Mucosa of stomach (tissue), 1 donor: ENCODE measurements around the gene SEMA3F.

Experiments
- H3K27me3 ChIP-seq: one replicate; pipeline ENCODE4 v1.7.0; 2013; ENCODE audit warnings: mild to moderate bottlenecking, low read length; ENCODE audit not compliant: control insufficient read depth, insufficient read depth
- H3K36me3 ChIP-seq: one replicate; pipeline ENCODE4 v1.7.0; 2013; ENCODE audit warnings: low read length; ENCODE audit not compliant: control insufficient read depth, insufficient read depth
- H3K4me1 ChIP-seq: one replicate; pipeline ENCODE4 v1.7.0; 2013; ENCODE audit warnings: mild to moderate bottlenecking, low read length; ENCODE audit not compliant: control insufficient read depth, insufficient read depth
- H3K4me3 ChIP-seq: one replicate; pipeline ENCODE4 v1.7.0; 2013; ENCODE audit warnings: low read length
- H3K9ac ChIP-seq: one replicate; pipeline ENCODE4 v1.7.0; 2013; ENCODE audit warnings: mild to moderate bottlenecking, low read length, moderate library complexity
- H3K9me3 ChIP-seq: one replicate; pipeline ENCODE4 v1.7.0; 2013; ENCODE audit warnings: mild to moderate bottlenecking, low read length, moderate library complexity; ENCODE audit not compliant: control insufficient read depth
- donor health status: Pancreatic carcinoma.

Gene SEMA3F

DNA sequence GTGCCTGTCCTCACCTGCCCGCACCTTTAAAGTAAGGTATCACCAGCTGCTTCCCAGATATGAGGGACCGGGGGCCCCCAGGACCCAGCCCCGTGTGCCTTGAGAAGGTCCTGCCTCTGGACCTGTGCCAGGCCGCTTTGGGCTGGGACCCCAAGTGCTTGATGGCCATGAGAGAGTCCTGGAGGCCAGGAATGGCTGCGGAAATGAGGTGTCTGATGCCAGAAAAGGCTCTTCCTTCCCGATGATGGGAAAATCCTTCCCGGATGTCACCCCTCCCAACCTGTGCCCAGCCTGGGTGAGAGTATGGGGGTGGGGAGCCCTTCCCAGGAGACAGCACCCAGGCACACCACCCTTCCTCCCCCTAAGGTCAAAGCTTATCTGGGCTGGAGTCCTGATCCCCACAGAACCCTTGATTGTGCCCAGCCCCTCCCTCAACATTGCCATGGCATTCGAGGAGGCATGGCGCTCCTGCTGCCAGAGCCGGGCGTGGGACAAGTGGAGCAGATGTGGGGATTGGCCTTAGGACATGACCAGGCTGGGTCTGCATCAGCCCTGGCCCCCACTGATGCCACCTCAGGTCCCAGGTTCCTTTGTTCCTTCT is 14.2 kb downstream of the SEMA3F start:
- H3K4me3 ChIP-seq = no peak overlapping the region
- H3K9ac ChIP-seq = no peak overlapping the region
- peaks cover 98% of the 10 kb centered on the region for H3K4me1 ChIP-seq
- no peaks in the 10 kb centered on the region for H3K36me3 ChIP-seq
- no peaks in the 10 kb centered on the region for H3K9me3 ChIP-seq
- no peaks in the 10 kb centered on the region for H3K27me3 ChIP-seq

DNA sequence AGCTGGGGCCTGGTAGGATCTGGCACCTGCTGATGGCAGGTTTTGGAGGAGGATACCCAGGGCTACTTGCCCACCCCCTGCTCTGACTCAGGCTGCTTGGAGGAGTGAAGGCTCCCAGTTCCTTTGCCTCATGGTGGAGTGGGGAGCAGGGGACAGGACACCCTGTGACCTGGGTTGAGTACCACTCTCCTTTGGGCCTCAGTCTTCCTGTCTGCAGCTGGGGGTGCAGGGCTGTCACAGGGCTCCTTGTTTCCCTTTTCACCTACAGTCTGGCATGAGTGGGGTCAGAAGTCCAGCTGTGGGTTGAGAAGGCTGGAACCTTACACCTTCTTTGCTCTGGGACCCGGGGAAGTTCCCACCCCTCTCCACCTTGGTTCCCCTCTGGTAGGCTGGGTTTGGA is 14.7 kb downstream of the SEMA3F start:
- Histone ChIP-seq H3K9ac (no peak overlapping the region), H3K4me3 (no peak overlapping the region), H3K9me3 (no peaks in the 10 kb centered on the region), H3K36me3 (no peaks in the 10 kb centered on the region), H3K4me1 (peaks cover 93% of the 10 kb centered on the region), H3K27me3 (no peaks in the 10 kb centered on the region)

GRCh38 chr3:50170689-50171088 is 15.6 kb downstream of the SEMA3F start:
- Histone ChIP-seq H3K4me3 (no peak overlapping the region), H3K27me3 (no peaks in the 10 kb centered on the region), H3K9me3 (no peaks in the 10 kb centered on the region), H3K9ac (peak overlapping the region; percentile 34), H3K36me3 (no peaks in the 10 kb centered on the region), H3K4me1 (peaks cover 89% of the 10 kb centered on the region)

- Histone ChIP-seq H3K27me3 (no peaks in the 10 kb centered on the region), H3K4me3 (no peak overlapping the region), H3K4me1 (peaks cover 79% of the 10 kb centered on the region), H3K9ac (peak overlapping the region; percentile 34), H3K36me3 (peaks cover 9% of the 10 kb centered on the region), H3K9me3 (no peaks in the 10 kb centered on the region)
Measured at GRCh38 chr3:50171540-50172301, 16.6 kb downstream of the SEMA3F start.

DNA sequence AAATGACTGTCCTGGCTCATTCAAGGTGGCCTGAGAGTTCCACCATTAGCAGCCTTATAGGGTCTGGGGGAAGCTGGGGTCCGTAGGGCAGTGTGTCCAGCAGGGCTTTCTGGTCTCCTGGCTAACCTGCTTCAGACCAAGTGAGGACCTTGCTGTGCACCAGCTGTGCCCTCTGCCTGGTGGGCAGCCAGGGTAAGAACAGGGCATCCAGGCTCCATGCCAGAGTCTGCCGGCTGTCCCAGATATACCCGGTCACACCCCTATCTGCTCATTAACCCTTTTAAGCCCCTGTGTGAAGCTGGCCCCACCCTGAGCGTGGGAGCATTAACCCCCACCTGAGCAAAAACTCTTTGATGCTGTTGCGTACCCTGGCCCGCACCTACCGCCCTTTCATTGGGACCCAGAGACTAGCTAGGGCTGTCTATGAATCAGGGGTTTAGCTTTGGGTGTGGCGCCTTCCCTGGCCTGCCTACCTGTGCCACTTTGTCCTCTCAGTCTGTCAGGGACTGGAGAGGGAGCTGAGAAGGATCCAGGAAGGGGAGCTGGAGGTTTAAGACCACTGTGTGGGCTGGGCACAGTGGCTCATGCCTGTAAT is 17.6 kb downstream of the SEMA3F start:
- Histone ChIP-seq H3K36me3 (peaks cover 17% of the 10 kb centered on the region), H3K9ac (no peak overlapping the region), H3K27me3 (no peaks in the 10 kb centered on the region), H3K4me1 (peaks cover 69% of the 10 kb centered on the region), H3K4me3 (no peak overlapping the region), H3K9me3 (no peaks in the 10 kb centered on the region)

DNA sequence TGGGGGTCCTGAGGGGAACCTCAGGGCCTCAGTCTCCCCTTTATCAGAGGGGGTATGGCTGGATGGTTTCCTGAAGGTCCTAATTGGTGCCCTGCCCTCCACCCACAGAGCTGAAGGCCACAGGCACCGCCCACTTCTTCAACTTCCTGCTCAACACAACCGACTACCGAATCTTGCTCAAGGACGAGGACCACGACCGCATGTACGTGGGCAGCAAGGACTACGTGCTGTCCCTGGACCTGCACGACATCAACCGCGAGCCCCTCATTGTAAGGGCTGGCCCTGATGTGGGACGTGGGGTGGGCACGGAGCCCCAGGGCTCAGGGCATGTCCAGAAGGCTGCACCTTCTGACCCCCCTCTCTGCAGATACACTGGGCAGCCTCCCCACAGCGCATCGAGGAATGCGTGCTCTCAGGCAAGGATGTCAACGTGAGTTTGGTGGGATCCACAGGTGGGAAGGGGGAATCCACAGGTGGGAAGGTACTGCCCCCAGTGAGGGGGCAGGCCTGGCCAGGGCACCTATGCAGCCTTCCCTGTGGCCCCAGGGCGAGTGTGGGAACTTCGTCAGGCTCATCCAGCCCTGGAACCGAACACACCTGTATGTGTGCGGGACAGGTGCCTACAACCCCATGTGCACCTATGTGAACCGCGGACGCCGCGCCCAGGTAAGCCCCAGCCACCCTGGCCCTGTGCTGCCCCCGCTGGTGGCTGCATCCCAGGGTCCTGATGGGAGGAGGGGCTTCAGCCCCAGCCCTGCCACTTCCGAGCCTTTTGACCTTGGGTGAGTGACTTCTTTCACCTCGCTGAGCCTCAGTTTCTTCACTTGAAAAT is 18.8 kb downstream of the SEMA3F start:
- H3K4me1 ChIP-seq = peaks cover 58% of the 10 kb centered on the region
- no peak overlapping the region for H3K9ac ChIP-seq
- no peaks in the 10 kb centered on the region for H3K27me3 ChIP-seq
- peaks cover 17% of the 10 kb centered on the region for H3K36me3 ChIP-seq
- H3K9me3 ChIP-seq = no peaks in the 10 kb centered on the region
- H3K4me3 ChIP-seq = no peak overlapping the region

GRCh38 chr3:50174517-50174895 is 19.4 kb downstream of the SEMA3F start:
- Histone ChIP-seq H3K4me3 (no peak overlapping the region), H3K36me3 (peaks cover 17% of the 10 kb centered on the region), H3K27me3 (no peaks in the 10 kb centered on the region), H3K9me3 (no peaks in the 10 kb centered on the region), H3K9ac (no peak overlapping the region), H3K4me1 (peaks cover 57% of the 10 kb centered on the region)

DNA sequence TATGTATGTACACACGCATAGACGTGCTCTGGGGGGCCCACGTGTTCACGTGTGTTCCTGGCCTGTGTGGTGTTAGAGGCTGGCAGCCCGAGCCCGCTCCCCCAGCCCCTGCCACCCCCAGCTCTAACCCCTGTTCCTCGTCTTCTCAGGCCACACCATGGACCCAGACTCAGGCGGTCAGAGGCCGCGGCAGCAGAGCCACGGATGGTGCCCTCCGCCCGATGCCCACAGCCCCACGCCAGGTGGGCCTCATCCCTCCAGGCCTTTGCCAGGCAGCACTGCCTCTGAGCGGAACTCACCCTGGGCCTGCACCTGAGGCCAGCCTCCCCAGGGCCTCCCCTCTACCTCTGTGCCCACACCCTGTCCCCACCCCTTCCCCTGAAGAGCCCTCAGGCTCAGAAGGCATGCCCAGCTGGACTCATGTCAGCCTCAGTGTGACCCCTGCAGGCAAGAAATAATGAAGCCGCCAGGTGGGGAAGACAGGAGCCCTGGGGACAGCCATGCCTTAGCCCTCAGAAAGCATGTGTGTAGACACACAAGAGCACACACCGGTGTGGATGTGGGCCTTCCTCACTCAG is 19.9 kb downstream of the SEMA3F start:
- H3K9me3 ChIP-seq = no peaks in the 10 kb centered on the region
- no peak overlapping the region for H3K9ac ChIP-seq
- no peak overlapping the region for H3K4me3 ChIP-seq
- peaks cover 55% of the 10 kb centered on the region for H3K4me1 ChIP-seq
- H3K36me3 ChIP-seq = peaks cover 17% of the 10 kb centered on the region
- H3K27me3 ChIP-seq = no peaks in the 10 kb centered on the region

GRCh38 chr3:50177346-50177745 is 22.2 kb downstream of the SEMA3F start:
- Histone ChIP-seq H3K27me3 (no peaks in the 10 kb centered on the region), H3K9me3 (no peaks in the 10 kb centered on the region), H3K36me3 (peaks cover 23% of the 10 kb centered on the region), H3K9ac (no peak overlapping the region), H3K4me1 (peaks cover 37% of the 10 kb centered on the region), H3K4me3 (no peak overlapping the region)

- Histone ChIP-seq H3K4me1 (peaks cover 18% of the 10 kb centered on the region), H3K9ac (no peak overlapping the region), H3K9me3 (no peaks in the 10 kb centered on the region), H3K27me3 (no peaks in the 10 kb centered on the region), H3K4me3 (no peak overlapping the region), H3K36me3 (peaks cover 24% of the 10 kb centered on the region)
Measured at GRCh38 chr3:50179710-50180109, 24.6 kb downstream of the SEMA3F start.

- Histone ChIP-seq H3K4me3 (no peak overlapping the region), H3K4me1 (peaks cover 13% of the 10 kb centered on the region), H3K36me3 (peaks cover 24% of the 10 kb centered on the region), H3K9ac (no peak overlapping the region), H3K27me3 (no peaks in the 10 kb centered on the region), H3K9me3 (no peaks in the 10 kb centered on the region)
Measured at GRCh38 chr3:50181985-50182384, 26.9 kb downstream of the SEMA3F start.
